H9 (cell line): ENCODE data around the gene U2AF1L4. TPM values are rescaled to one million over a fixed set of nuclear protein-coding genes. Genes with fewer than 3 reads are reported as not detected.

Source experiments
- DNase-seq: peaks from one replicate; pipeline ENCODE4 v3.0.0-alpha.2; 2017
- H2AFZ ChIP-seq: one replicate; pipeline ENCODE4 v1.6.1; 2013; ENCODE audit warnings: mild to moderate bottlenecking, low read length, control low read depth, moderate library complexity
- H2AK5ac ChIP-seq: 2 replicates; pipeline ENCODE4 v1.6.1; 2013; ENCODE audit warnings: low read length, control low read depth, mixed read lengths; ENCODE audit not compliant: insufficient read length
- H2BK120ac ChIP-seq: one replicate; pipeline ENCODE4 v1.6.1; 2013; ENCODE audit warnings: low read depth, mild to moderate bottlenecking, low read length, control low read depth, inconsistent platforms; ENCODE audit not compliant: poor library complexity, severe bottlenecking
- H2BK12ac ChIP-seq: 2 replicates; pipeline ENCODE4 v1.6.1; 2013; ENCODE audit warnings: low read length, control low read depth, mixed read lengths, low read depth; ENCODE audit not compliant: insufficient read length
- H2BK15ac ChIP-seq: 2 replicates; pipeline ENCODE4 v1.6.1; 2013; ENCODE audit warnings: low read depth, low read length, control low read depth
- H2BK20ac ChIP-seq: one replicate; pipeline ENCODE4 v1.6.1; 2013; ENCODE audit warnings: low read depth, mild to moderate bottlenecking, low read length, control low read depth, inconsistent platforms; ENCODE audit not compliant: poor library complexity, severe bottlenecking
- H2BK5ac ChIP-seq: 2 replicates; pipeline ENCODE4 v1.6.1; 2013; ENCODE audit warnings: low read length, control low read depth, mixed read lengths; ENCODE audit not compliant: insufficient read length
- H3K14ac ChIP-seq: 2 replicates; pipeline ENCODE4 v1.6.1; 2013; ENCODE audit warnings: low read length, control low read depth; ENCODE audit not compliant: insufficient read depth
- H3K18ac ChIP-seq: 2 replicates; pipeline ENCODE4 v1.6.1; 2013; ENCODE audit warnings: low read depth, mild to moderate bottlenecking, mixed read lengths, low read length, control low read depth; ENCODE audit not compliant: insufficient read length
- H3K23ac ChIP-seq: 2 replicates; pipeline ENCODE4 v1.6.1; 2013; ENCODE audit warnings: low read length, control low read depth, mixed read lengths, low read depth; ENCODE audit not compliant: insufficient read length
- H3K23me2 ChIP-seq: 2 replicates; pipeline ENCODE4 v1.6.1; 2013; ENCODE audit warnings: low read depth, mild to moderate bottlenecking, mixed read lengths, low read length, control low read depth; ENCODE audit not compliant: insufficient read length, poor library complexity, severe bottlenecking
- H3K27ac ChIP-seq: 2 replicates; pipeline ENCODE4 v1.5.1; 2013; ENCODE audit warnings: low read length, control low read depth, mixed read lengths, low read depth; ENCODE audit not compliant: insufficient read length
- H3K27me3 ChIP-seq: 2 replicates; pipeline ENCODE4 v1.6.1; 2013; ENCODE audit warnings: low read length, control low read depth, inconsistent platforms; ENCODE audit not compliant: insufficient read depth
- H3K4ac ChIP-seq: 2 replicates; pipeline ENCODE4 v1.6.1; 2013; ENCODE audit warnings: low read depth, mild to moderate bottlenecking, control low read depth, inconsistent platforms, low read length, moderate library complexity
- H3K4me1 ChIP-seq: 2 replicates; pipeline ENCODE4 v1.6.1; 2013; ENCODE audit warnings: low read length, control low read depth, inconsistent platforms; ENCODE audit not compliant: insufficient read depth
- H3K4me2 ChIP-seq: 2 replicates; pipeline ENCODE4 v1.6.1; 2013; ENCODE audit warnings: low read length, control low read depth, mixed read lengths; ENCODE audit not compliant: insufficient read length, insufficient read depth
- H3K56ac ChIP-seq: 2 replicates; pipeline ENCODE4 v1.6.1; 2013; ENCODE audit warnings: low read depth, mild to moderate bottlenecking, mixed read lengths, low read length, control low read depth; ENCODE audit not compliant: insufficient read length
- H3K79me1 ChIP-seq: 2 replicates; pipeline ENCODE4 v1.6.1; 2013; ENCODE audit warnings: low read depth, mild to moderate bottlenecking, moderate library complexity, low read length, control low read depth, inconsistent platforms; ENCODE audit not compliant: insufficient read depth, poor library complexity, severe bottlenecking
- H3K79me2 ChIP-seq: 2 replicates; pipeline ENCODE4 v1.6.1; 2013; ENCODE audit warnings: low read length, control low read depth, inconsistent platforms; ENCODE audit not compliant: insufficient read depth
- H3K9ac ChIP-seq: 2 replicates; pipeline ENCODE4 v1.6.1; 2013; ENCODE audit warnings: low read length, control low read depth, mixed read lengths; ENCODE audit not compliant: insufficient read length; ENCODE audit errors: extremely low read depth
- H3K9me3 ChIP-seq: one replicate; pipeline ENCODE4 v1.6.1; 2013; ENCODE audit warnings: low read depth, low read length, inconsistent platforms; ENCODE audit not compliant: control insufficient read depth
- H3T11ph ChIP-seq: one replicate; pipeline ENCODE4 v1.6.1; 2013; ENCODE audit warnings: mild to moderate bottlenecking, low read length, control low read depth, inconsistent platforms
- H4K20me1 ChIP-seq: one replicate; pipeline ENCODE4 v1.6.1; 2013; ENCODE audit not compliant: control insufficient read depth, insufficient read length, insufficient read depth
- H4K5ac ChIP-seq: 2 replicates; pipeline ENCODE4 v1.6.1; 2013; ENCODE audit warnings: low read depth, mild to moderate bottlenecking, mixed read lengths, low read length, control low read depth; ENCODE audit not compliant: insufficient read length
- H4K8ac ChIP-seq: replicated peaks from 2 replicates; pipeline ENCODE4 v1.6.1; 2013; ENCODE audit warnings: low read length, control low read depth, mixed read lengths, low read depth; ENCODE audit not compliant: insufficient read length
- H4K91ac ChIP-seq: 2 replicates; pipeline ENCODE4 v1.6.1; 2013; ENCODE audit warnings: low read depth, mild to moderate bottlenecking, moderate library complexity, mixed read lengths, low read length, control low read depth; ENCODE audit not compliant: insufficient read length
- H3K27ac Mint-ChIP-seq, 3 experiments: 2 replicates in 2 of 3; 3 replicates in 1 of 3; pipeline ENCODE4 v1.8.0; 2020 to 2021; ENCODE audit warnings: mixed read lengths in 3 of 3, mild to moderate bottlenecking in 1 of 3, moderate library complexity in 1 of 3
- H3K27me3 Mint-ChIP-seq: 2 replicates; pipeline ENCODE4 v1.8.0; 2021; ENCODE audit warnings: low read depth, mild to moderate bottlenecking, moderate library complexity, mixed read lengths
- H3K36me3 Mint-ChIP-seq, 3 experiments: 2 replicates in 2 of 3; 3 replicates in 1 of 3; pipeline ENCODE4 v1.8.0; 2020 to 2021; ENCODE audit warnings: low read depth in 3 of 3, mixed read lengths in 3 of 3; ENCODE audit not compliant: insufficient read depth in 1 of 3
- H3K4me1 Mint-ChIP-seq, 2 experiments: 2 replicates each; pipeline ENCODE4 v1.8.0; 2020; ENCODE audit warnings: mixed read lengths in 2 of 2
- H3K4me3 Mint-ChIP-seq, 2 experiments: 2 replicates in 1 of 2; 3 replicates in 1 of 2; pipeline ENCODE4 v1.8.0; 2020 to 2021; ENCODE audit warnings: mild to moderate bottlenecking in 2 of 2, mixed read lengths in 2 of 2, moderate library complexity in 1 of 2
- H3K9me3 Mint-ChIP-seq, 2 experiments: 2 replicates in 1 of 2; 3 replicates in 1 of 2; pipeline ENCODE4 v1.8.0; 2020; ENCODE audit warnings: mild to moderate bottlenecking in 2 of 2, mixed read lengths in 2 of 2, moderate library complexity in 1 of 2
- WGBS: extraction: QIAGEN DNeasy Blood & Tissue Kit; methylation state at CpG from one replicate; pipeline ENCODE4 v1.1.7; 2013; ENCODE audit warnings: missing lambda C conversion rate, low lambda C conversion rate, mixed read lengths; ENCODE audit not compliant: insufficient read length; ENCODE audit errors: extremely low coverage; 5-methylcytosine and 5-hydroxymethylcytosine counted together
- total RNA-seq: library from RNA; stranded (reverse); gene quantifications from 2 replicates; pipeline ENCODE4 v1.2.1, GENCODE V29; 2021
- TF ChIP-seq, protein P1 (sequence below): fragments of 200-600 bp; sonication (generic); conservative IDR thresholded peaks from 3 replicates; pipeline ENCODE4 v1.8.0; 2021; ENCODE audit warnings: antibody characterized with exemption, mild to moderate bottlenecking

Gene U2AF1L4
- total RNA-seq, 1 experiment from 2014 or later, result 16.8 TPM

DNA sequence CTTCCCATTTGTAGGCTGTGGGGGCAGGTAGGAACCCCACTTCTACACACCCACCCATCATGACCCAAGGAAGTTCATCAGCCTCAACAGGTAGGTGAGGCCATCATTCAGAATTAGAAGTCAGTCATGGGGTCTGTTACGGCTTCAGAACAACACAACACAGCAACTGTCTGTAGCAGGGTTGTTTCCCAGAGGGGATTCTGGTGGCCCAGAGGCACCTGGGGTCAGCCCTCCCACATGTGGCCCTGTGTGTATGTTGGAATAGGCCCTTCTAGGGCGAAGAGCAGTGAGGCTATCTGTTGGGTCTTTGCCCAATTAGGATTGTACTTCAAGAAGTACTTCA lies 6.4 kb downstream of the U2AF1L4 start:
- Histone ChIP-seq H2BK12ac (no peak overlapping the region), H3T11ph (no peak overlapping the region), H3K27ac (no peak overlapping the region), H2BK15ac (no peak overlapping the region), H3K56ac (no peak overlapping the region), H4K20me1 (no peaks in the 10 kb centered on the region), H4K8ac (no peak overlapping the region), H3K9ac (no peak overlapping the region), H2BK20ac (no peak overlapping the region), H2AK5ac (no peak overlapping the region), H2AFZ (no peak overlapping the region), H3K23ac (no peak overlapping the region), H2BK5ac (no peak overlapping the region), H3K27me3 (no peaks in the 10 kb centered on the region), H3K14ac (no peak overlapping the region), H3K79me2 (no peaks in the 10 kb centered on the region), H2BK120ac (no peak overlapping the region), H3K18ac (no peak overlapping the region), H3K9me3 (no peaks in the 10 kb centered on the region), H4K5ac (no peak overlapping the region), H3K79me1 (no peaks in the 10 kb centered on the region), H3K23me2 (peaks cover 6% of the 10 kb centered on the region), H3K4me2 (no peak overlapping the region), H4K91ac (no peak overlapping the region), H3K4me1 (no peaks in the 10 kb centered on the region), H3K4ac (no peak overlapping the region)
- Mint-ChIP-seq H3K27me3 (no peaks in the 10 kb centered on the region), H3K4me1 (peaks cover 6 to 13% of the 10 kb centered on the region in 2 experiments), H3K36me3 (peaks cover 36 to 55% (median 49%) of the 10 kb centered on the region in 3 experiments; a peak in 6 of 7 replicates), H3K27ac (no peak overlapping the region), H3K4me3 (0 out of 5 replicates have a peak overlapping the region, but pooled peaks of 1 of the 2 experiments have one; percentile 29), H3K9me3 (no peaks in the 10 kb centered on the region)
- no CpG with 5 or more reads among the region's 2 CpGs for WGBS
- TF ChIP-seq, protein P1, sequence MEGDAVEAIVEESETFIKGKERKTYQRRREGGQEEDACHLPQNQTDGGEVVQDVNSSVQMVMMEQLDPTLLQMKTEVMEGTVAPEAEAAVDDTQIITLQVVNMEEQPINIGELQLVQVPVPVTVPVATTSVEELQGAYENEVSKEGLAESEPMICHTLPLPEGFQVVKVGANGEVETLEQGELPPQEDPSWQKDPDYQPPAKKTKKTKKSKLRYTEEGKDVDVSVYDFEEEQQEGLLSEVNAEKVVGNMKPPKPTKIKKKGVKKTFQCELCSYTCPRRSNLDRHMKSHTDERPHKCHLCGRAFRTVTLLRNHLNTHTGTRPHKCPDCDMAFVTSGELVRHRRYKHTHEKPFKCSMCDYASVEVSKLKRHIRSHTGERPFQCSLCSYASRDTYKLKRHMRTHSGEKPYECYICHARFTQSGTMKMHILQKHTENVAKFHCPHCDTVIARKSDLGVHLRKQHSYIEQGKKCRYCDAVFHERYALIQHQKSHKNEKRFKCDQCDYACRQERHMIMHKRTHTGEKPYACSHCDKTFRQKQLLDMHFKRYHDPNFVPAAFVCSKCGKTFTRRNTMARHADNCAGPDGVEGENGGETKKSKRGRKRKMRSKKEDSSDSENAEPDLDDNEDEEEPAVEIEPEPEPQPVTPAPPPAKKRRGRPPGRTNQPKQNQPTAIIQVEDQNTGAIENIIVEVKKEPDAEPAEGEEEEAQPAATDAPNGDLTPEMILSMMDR, result no peak
- no peak for DNase-seq
